HG02870 (cell line): ENCODE results near the gene SPATA20.
A peak's percentile ranks its signal among the peaks of the same experiment; 100 is the strongest.

Experiments used
- ATAC-seq: cut with Tn5 transposase; IDR thresholded peaks from one replicate; pipeline ENCODE4 v1.9.1; 2021; ENCODE audit warnings: mild to moderate bottlenecking, moderate library complexity; ENCODE audit not compliant: unreplicated experiment

Gene SPATA20

GRCh38 chr17:50557630-50558029 is 10.7 kb downstream of the SPATA20 start:
- no peak for ATAC-seq

- ATAC-seq: no peak
Measured at GRCh38 chr17:50558091-50558490, 11.1 kb downstream of the SPATA20 start.

GRCh38 chr17:50558581-50558940 is 11.6 kb downstream of the SPATA20 start:
- no peak for ATAC-seq

GRCh38 chr17:50558941-50559614 is 12.1 kb downstream of the SPATA20 start:
- no peak for ATAC-seq

- no peak for ATAC-seq
Measured at GRCh38 chr17:50559674-50560184, 12.8 kb downstream of the SPATA20 start.

- ATAC-seq: peak; percentile 85
Measured at GRCh38 chr17:50560185-50560824, 13.3 kb downstream of the SPATA20 start, which contains the start of gene CACNA1G. Gene CACNA1G, plus strand, starts transcription at chr17:50560715. Its CDS starts 745 bp downstream, at chr17:50561460.

- ATAC-seq: no peak
Measured at GRCh38 chr17:50560931-50561745, 14.2 kb downstream of the SPATA20 start.

GRCh38 chr17:50561746-50562141 is 14.8 kb downstream of the SPATA20 start:
- ATAC-seq: no peak

GRCh38 chr17:50562242-50563091 is 15.5 kb downstream of the SPATA20 start:
- ATAC-seq: no peak

- no peak for ATAC-seq
Measured at GRCh38 chr17:50563092-50563511, 16.1 kb downstream of the SPATA20 start.

- ATAC-seq: no peak
Measured at GRCh38 chr17:50564916-50565315, 17.9 kb downstream of the SPATA20 start.

- ATAC-seq: no peak
Measured at GRCh38 chr17:50565402-50566350, 18.7 kb downstream of the SPATA20 start.

GRCh38 chr17:50566886-50567285 is 19.9 kb downstream of the SPATA20 start:
- no peak for ATAC-seq

- ATAC-seq: no peak
Measured at GRCh38 chr17:50568659-50569058, 21.7 kb downstream of the SPATA20 start.

- no peak for ATAC-seq
Measured at GRCh38 chr17:50569592-50569991, 22.6 kb downstream of the SPATA20 start.

- ATAC-seq: no peak
Measured at GRCh38 chr17:50570032-50570431, 23.1 kb downstream of the SPATA20 start.

GRCh38 chr17:50570528-50570927 is 23.6 kb downstream of the SPATA20 start:
- ATAC-seq: no peak

- no peak for ATAC-seq
Measured at GRCh38 chr17:50571681-50572080, 24.7 kb downstream of the SPATA20 start.

GRCh38 chr17:50572541-50572940 is 25.6 kb downstream of the SPATA20 start:
- no peak for ATAC-seq
